G401 (cell line): ENCODE measurements around the gene SEMA3B. TPM values are rescaled to one million over a fixed set of nuclear protein-coding genes. Genes with fewer than 3 reads are reported as not detected.
"Not testable (repeated sequence)": the region's sequence is repeated elsewhere in the genome, so short reads cannot be mapped to it uniquely, and the experiment has no call there.

Source experiments
- DNase-seq: peaks from one replicate; pipeline ENCODE4 v3.0.0-alpha.2; 2015; ENCODE audit warnings: low spot score
- in situ Hi-C: cut with HindIII; loops from 2 replicates; pipeline ENCODE4 v1.10.0; 2016; ENCODE audit warnings: low sequenced_read_pairs, mixed read lengths
- total RNA-seq: library from RNA; depleted of rRNA; stranded (reverse); fragments of >200 nt; shearing (Covaris generic); gene quantifications from 2 replicates; pipeline ENCODE4 v1.2.3, GENCODE V29; 2014

The SEMA3B gene
- total RNA-seq, 1 experiment from 2014 or later, result 68.1 TPM

GRCh38 chr3:50267280-50267913 is 1.6 kb upstream of the SEMA3B start:
- in situ Hi-C loops, result loop anchor here (10.0 kb wide), 1 partner anchor 87 kb away; the partner anchor contains the start of genes CYB561D2, NPRL2 and TMEM115
- DNase-seq, result no peak

GRCh38 chr3:50268276-50268675 is 671 bp upstream of the SEMA3B start:
- DNase-seq, result no peak
- in situ Hi-C loops, result loop anchor here (10.0 kb wide), 1 partner anchor 87 kb away; the partner anchor contains the start of genes CYB561D2, NPRL2 and TMEM115

- in situ Hi-C loops, result loop anchor here (10.0 kb wide), 1 partner anchor 85 kb away; the partner anchor contains the start of genes CYB561D2, NPRL2 and TMEM115
- no peak for DNase-seq
Observed at GRCh38 chr3:50269460-50269859, 513 bp downstream of the SEMA3B start.

- DNase-seq, result no peak
- in situ Hi-C loops, result loop anchor here (10.0 kb wide), 1 partner anchor 85 kb away; the partner anchor contains the start of genes CYB561D2, NPRL2 and TMEM115
Observed at GRCh38 chr3:50269977-50270413, 1.0 kb downstream of the SEMA3B start.

- DNase-seq, result no peak
- in situ Hi-C loops, result no loop called here
Observed at GRCh38 chr3:50270422-50271224, 1.7 kb downstream of the SEMA3B start.

- in situ Hi-C loops, result no loop called here
- DNase-seq, result no peak
Observed at GRCh38 chr3:50271314-50271936, 2.5 kb downstream of the SEMA3B start.

- in situ Hi-C loops, DNase-seq: not testable (repeated sequence)
Observed at GRCh38 chr3:50272538-50272910, 3.6 kb downstream of the SEMA3B start.

- in situ Hi-C loops, result no loop called here
- DNase-seq, result peak; percentile 81
Observed at GRCh38 chr3:50272911-50273688, 4.2 kb downstream of the SEMA3B start.

GRCh38 chr3:50273689-50274065 is 4.7 kb downstream of the SEMA3B start:
- no peak for DNase-seq
- in situ Hi-C loops, result no loop called here

GRCh38 chr3:50274371-50275104 is 5.6 kb downstream of the SEMA3B start:
- in situ Hi-C loops, result no loop called here

GRCh38 chr3:50275141-50275995 is 6.4 kb downstream of the SEMA3B start:
- no peak for DNase-seq
- in situ Hi-C loops, result no loop called here

More at GRCh38 chr3:50274371-50275104, 5.6 kb downstream of the SEMA3B start:
- DNase-seq, result peak; percentile 50

- in situ Hi-C loops, result no loop called here
- DNase-seq, result no peak
Observed at GRCh38 chr3:50275996-50276761, 7.2 kb downstream of the SEMA3B start.

- in situ Hi-C loops, result no loop called here
- no peak for DNase-seq
Observed at GRCh38 chr3:50276762-50277101, 7.8 kb downstream of the SEMA3B start.

- no peak for DNase-seq
- in situ Hi-C loops, result no loop called here
Observed at GRCh38 chr3:50278123-50278879, 9.4 kb downstream of the SEMA3B start.

- DNase-seq, result no peak
- in situ Hi-C loops, result no loop called here
Observed at GRCh38 chr3:50278880-50279224, 9.9 kb downstream of the SEMA3B start, which contains the start of gene LSMEM2. TSS of gene LSMEM2 (plus strand) at chr3:50279087. CDS start at chr3:50279114, 27 bp downstream.

GRCh38 chr3:50279255-50280016 is 10.5 kb downstream of the SEMA3B start:
- in situ Hi-C loops, result no loop called here
- no peak for DNase-seq
